HUDEP-2 (cell line): Measurements from ENCODE around the gene ZFAND3.
"Not testable (repeated sequence)": the region's sequence is repeated elsewhere in the genome, so short reads cannot be mapped to it uniquely, and the experiment has no call there.

Source experiments
- DNase-seq, 76 experiments: peaks; one replicate each; lab custom pipeline; 2025; ENCODE audit not compliant: unreplicated experiment in 76 of 76; lab: John Stamatoyannopoulos, UW

The ZFAND3 gene

DNA sequence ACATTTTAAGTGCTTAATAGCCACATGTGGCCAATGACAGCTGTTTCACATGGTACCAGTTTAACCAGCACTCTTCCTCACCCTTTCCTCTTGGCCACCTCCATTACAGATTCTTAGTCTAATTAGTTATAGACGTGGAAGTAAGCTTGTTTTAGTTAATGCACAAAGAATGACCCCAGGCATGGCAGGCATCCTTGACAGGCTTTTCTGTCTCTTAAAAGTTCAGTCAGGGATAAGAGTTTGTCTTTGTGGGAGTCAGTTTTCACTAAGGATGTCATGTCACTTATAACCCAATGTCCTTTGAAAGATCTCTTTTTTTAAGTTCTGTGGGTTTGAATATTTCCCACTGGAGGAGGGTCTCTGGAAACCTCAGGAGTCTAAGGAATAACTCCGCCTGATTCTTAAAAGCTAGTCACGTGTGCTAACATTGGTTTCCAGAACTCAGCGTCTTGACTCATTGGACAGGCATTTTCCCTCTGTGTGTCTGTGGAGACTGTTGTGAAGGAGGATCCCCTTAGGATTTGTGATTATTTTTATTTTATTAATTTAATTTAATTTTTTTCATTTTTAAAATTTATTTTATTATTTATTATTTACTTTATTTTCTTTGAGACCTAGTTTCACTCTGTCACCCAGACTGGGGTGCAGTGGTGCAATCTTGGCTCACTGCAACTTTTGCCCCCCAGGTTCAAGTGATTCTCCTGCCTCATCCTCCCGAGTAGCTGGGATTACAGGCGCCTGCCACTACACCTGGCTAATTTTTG is 171.4 kb downstream of the ZFAND3 start:
- DNase-seq: no peak

DNA sequence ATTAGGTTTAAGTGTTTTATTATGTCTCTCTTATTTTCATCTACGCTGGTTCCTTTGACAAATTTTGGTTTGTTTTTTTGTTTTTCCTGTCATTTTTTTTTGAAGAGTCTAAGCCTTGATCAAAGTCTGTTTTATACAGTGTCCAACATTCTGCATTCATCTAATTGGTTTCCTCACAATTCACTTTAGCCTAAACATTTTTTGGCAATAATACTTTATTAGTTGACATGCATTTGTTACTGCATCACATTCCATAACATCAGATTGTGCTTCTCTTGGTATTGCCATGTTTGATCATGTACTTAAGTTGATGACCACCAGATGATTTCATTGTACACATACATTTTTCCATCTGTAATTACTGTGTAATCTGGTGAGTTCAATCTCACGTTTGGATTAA is 173.2 kb downstream of the ZFAND3 start:
- DNase-seq: no peak

DNA sequence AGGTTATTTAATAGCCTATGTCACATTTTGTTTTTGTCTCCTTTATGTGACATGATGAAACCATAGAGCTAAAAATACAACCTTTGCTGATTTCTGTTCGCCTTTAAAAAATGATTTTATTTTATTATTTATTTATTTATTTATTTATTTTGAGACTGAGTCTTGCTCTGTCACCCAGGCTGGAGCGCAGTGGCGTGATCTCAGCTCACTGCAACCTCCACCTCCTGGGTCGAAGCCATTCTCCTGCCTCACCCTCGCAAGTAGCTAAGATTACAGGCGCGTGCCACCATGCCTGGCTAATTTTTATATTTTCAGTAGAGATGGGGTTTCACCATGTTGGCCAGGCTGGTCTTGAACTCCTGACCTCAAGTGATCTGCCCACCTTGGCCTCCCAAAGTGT is 173.7 kb downstream of the ZFAND3 start:
- DNase-seq: not testable (repeated sequence)

DNA sequence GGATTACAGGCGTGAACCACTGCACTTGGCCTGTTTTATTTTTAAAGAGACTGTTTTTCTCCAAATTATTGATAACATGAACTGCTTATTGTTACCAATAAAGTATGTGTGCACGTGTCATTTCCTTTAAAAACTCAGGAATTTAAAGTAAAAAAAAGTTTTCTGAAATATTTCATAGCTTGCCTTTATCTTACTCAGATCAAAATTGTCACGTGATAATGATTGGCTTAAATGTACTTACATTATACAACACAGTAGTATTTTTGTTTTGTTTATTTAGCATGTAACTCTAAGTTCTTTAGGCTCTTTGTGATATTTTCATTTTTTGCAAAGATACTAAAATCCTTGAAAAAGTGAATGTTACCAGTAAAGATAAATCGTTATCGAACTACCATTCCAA is 174.1 kb downstream of the ZFAND3 start:
- no peak for DNase-seq

DNA sequence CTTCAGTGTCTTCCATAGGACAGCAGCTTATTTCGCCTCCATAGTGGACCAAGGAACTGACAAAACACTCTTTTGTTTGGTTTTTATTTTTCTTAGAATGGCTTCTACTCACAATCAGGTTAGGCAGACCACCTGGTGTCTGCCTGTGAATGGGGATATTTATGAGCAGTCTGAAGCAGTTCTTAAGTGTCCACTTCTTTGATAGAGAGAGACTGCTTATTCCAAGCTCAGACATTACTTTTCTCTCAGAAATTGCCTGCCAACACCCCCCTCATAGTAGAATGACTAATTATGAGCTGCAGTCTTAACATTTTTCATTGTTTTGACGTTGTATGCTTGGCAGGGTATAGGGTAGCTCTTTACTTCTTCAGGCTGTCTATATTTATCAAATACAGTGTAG is 174.7 kb downstream of the ZFAND3 start:
- DNase-seq: no peak

DNA sequence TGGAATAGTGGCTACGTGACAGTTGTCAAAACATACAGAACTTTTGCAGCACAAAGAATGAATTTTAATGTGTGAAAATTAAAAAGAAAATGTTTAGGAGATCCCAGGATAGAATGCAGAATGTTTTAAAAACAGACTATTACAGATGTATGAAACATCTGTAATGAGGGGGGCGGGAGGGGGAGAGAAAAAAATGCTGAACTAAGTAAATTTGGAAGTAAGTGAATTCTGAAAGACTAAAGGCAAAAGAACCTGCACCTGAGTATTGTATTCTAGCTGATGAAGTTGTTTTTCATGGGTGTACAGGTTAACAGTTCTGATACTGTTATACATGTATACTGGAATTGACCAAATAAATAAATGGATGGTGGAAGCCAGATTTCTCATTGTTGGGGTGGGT is 178.8 kb downstream of the ZFAND3 start:
- no peak for DNase-seq

DNA sequence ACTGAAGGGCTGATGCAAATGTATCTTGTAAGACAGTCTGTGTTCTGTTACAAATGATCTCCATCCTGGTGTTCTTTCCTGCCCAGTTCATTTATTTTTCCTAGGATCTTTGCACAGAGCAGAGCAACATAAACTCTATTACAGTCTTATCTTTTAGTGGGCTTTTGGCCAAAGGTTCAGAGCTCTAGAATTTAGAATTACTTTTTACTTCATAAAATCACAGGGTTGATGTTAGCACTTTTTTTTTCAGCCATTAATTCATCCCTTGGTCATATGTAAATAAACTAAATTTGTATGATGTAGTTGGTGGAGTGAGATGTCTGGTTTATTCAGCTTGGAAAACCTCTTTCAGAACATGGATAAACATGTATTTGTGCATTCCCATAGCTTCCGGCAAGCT is 181.9 kb downstream of the ZFAND3 start:
- DNase-seq: no peak

DNA sequence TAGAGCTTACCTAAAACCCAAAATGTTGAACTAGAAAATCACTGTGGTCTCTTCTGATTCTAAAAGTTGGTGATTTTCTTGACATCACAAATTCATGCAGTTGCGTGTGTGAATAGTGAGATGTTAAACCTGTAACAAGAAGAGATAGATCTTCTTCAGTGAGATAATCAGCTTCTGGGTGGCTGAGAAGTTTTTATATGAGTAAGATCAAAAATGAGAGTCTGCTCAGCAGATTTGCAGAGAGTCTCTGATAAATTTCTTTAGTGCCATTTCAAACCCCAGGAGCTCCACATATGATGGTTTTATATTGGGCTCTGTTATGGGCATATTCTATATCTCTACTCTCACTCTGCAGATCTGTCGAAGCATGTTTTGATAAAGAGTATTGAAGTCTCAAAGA is 185.4 kb downstream of the ZFAND3 start:
- DNase-seq: no peak

DNA sequence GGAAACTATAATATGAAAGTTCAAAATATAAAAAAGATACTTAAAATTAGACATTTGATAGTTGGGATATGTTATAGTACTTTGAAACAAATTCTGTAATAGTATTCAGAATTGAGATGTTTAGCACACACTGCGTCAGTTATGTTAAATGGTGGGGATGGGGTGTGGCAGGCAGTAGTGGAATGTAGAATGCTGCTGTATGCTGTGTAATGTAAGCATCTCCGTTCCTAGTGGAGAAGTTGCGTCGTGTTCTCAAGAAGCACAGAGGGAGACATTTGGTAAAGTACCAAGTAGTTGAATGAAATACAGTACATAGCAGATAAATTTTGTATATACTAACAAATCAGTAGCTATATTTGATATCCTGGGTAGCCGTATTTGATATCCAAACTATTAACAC is 192.4 kb downstream of the ZFAND3 start:
- no peak for DNase-seq

DNA sequence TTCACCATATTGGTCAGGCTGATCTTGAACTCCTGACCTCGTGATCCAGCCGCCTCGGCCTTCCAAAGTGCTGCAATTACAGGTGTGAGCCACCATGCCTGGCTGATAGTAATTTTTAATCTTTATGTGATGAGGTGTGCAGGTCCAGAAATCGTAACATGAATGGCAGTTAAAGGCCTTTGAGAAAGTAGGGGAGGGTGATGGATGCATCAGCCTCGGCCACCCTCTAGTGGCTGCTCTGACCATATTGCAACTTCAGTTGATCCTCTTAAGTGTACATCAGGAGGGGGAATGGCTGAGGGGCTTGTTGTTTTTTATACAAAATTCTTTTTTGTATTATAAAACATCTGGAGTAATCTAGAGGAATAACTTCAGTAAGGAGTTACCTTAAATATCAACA is 193.0 kb downstream of the ZFAND3 start:
- DNase-seq: peak in 30 of 76 experiments; percentile 4 to 52 (median 24)

DNA sequence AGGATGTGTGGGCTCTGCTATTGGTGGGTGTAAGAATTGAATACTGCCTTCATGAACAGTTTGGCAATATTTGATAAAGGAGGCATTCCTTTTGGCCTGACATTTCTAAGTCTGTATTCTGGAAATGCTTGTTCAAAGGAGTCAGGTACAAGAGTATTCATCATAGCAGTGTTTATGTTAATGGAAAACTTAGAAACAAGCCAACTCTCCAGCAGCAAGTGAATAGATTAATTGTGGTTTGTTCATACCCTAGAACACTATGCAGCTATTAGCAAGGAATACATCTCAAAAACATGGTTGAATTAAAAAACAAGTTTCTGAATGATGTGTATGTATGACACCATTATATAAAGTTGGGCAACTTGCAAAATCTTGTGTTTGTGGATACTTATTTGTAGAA is 195.8 kb downstream of the ZFAND3 start:
- no peak for DNase-seq

DNA sequence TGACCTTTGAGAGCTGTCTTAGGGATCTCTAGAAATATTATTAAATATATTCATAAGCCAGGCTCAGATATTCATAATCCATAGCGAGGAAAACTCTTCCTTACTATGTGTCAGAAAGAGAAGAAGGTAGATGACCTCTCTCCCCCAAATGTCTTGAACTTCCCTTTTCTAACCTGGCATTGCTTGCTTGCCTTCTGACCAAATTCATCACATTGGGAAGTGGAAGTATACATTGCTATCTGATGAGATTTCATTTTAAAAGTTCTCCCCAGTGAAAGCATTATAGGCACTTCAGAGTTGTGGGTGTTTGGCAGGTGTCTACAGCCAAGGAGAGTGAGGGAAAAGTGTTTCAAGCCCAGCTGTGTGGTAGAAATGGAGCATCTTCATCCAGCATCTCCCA is 197.3 kb downstream of the ZFAND3 start:
- DNase-seq: no peak

DNA sequence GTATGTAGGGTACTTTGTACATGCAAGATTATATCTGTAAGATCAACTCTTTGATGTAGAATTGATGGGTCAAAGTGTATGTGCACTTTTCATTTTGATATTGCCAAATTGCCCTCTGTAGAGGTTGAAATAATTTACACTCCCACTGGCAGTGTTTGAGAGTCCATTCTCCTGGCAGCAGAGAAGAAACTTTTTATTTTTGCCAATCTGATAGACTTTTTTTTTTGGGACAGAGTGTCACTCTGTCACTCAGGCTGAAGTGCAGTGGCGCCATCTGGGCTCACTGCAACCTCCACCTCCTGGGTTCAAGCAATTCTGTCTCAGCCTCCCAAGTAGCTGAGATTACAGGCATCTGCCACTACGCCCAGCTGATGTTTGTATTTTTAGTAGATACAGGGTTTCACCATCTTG is 199.2 kb downstream of the ZFAND3 start:
- peak in 2 of 76 experiments; percentile 4 to 16 for DNase-seq

DNA sequence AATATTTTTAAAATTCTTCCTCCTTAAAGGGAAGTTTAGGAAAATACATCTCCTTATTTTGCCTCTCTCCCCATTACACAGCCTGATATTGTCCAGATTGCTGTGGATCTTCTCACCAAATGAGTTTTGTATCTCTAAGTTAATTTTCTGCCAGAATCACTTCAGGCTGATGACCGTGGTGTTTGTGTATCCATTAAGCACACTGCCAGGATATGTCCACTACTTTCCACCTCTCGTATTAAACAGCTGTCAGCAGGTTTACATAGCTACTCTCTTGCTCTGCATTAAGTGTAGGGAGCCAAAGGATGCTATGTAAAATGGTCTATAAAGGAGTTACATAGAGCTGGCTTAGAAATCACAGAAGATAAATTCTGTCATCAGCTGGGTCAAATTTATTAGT is 201.1 kb downstream of the ZFAND3 start:
- no peak for DNase-seq

DNA sequence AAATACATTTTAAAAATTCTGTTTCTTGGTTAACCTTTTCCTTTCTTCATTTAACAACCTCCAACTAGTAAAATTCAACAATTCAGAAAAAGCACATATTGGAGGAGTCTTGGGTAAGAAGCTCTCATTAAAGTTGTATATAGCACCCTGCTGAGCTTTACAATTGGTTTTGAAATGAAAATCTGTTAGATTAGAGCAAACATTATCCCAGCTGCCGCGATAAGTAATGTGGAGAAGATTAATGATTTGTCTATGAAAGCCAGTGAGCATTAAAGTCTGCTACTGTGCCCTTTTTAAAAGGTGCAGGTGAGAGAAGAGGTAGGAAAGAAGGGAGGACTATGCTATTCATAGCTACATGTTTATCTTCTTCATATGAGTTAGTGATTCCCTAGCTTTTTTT is 201.5 kb downstream of the ZFAND3 start:
- DNase-seq: no peak

DNA sequence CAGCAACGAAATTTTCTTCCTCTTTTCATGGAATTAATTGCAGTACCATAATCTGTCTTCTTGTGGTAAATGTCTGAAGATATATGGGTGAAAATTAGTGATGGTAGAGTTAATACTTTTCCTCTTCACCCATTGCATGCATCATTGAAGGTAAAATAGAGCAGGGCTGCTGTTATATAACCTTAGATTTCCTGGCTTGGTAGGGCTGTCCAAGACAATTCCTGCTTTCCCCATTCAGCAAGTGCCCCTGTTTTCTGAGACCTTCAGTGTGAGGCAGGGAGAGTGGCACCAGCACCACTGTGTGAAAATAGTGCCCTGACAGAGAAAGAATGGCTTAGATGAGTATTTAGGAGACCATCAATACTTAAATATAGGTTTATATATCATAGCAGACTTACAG is 202.0 kb downstream of the ZFAND3 start:
- no peak for DNase-seq

DNA sequence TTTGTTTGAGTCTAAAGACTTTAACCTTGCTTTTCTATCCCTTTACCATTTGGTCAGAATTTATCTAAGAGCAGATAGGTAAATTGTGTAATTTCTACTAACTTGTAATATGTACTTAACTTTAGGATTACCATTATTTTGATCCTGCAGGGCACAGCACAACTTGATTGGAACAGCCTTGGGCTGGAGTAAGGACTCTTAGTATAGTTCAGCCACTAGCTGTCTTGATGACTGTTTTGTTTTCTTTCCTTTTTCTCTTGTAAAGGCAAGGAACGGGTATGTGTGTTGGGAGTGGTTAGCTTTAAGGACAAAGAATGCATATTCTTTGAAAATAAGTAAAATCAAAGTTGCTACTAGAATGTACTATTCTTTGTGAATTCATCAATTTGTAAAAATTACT is 203.2 kb downstream of the ZFAND3 start:
- DNase-seq: no peak

DNA sequence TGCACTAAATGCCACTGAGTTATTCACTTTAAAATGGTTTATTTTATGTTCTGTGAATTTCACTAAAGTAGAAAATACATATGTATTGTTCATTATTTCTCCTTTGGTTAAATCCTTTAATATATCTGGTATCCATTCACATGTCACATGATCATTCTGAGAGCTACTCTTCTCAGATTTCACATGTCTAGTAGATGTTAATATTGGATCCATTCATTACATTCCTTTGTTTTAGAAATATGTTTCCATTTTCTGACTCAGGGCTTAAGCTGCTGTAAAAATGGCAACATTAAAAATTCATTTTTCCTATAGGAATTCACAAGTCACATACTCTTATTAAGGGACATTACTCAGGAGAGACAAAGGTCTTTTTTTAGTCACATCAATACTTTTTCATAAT is 205.4 kb downstream of the ZFAND3 start:
- DNase-seq: no peak

DNA sequence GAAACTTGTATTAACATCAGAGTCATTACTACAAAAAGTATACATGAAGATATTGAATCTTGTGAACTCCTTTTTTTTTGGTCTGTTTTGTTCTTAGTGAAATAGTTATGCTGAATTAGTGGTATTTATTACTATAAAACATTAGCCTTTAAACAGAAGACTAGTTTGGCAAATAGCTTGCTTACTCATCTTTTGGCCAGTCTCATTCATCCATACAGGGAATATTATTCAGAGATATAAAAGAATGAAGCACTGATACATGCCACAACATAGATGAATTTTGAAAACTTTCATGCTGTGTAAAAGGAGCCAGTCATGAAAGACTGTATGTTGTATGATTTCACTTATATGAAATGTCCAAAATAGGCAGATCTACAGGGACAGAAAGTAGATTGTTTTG is 205.9 kb downstream of the ZFAND3 start:
- DNase-seq: no peak

DNA sequence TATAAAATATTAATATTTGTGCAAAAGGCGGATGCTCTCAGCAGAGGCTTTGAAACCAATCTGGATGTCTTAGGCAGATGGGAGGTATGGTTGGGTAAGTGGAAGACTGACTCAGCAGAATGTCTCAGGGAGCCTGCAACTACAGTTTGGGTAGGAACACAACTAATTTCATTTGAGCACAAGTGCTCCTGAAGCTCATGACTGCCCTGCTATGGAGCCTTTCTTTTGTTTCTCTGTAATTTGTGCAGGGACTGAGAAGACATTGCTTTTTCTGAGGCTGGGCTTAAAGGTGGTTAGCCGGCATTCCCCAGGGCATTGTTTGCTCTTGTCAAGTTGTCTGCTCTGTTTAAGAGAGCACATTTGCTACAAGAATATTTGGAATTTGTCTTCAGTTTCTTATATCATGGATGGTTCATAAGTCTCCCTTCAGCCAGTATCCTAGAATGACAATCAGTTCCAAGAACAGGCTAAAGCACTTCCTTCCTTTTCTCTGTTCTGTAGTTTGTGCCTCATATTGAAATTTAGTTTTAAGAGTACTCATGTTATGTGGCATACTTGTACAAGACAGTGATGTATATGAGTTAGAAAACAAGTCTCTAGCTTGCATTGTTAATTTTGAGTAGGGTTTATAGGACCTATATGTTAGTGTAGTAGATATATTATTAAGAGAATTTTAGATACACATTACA is 208.3 kb downstream of the ZFAND3 start:
- DNase-seq: no peak

DNA sequence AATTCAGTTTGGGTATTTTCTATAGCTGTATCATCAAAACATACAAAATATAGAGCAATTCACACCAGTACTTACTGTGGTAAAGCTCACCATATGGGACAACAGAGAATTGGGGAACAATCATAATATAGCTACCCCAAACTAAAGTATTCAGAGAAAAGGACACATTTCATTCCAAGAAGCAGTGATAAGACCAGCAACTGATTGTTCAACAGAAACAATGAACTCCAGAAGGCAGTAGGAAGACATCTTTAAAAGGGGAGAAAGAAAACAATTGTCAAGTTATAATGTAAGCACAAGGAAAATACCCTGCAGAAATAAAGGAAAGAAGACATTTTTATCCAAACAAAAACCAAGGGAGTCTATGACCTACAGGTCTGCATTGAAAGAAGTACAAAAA is 210.9 kb downstream of the ZFAND3 start:
- DNase-seq: no peak

DNA sequence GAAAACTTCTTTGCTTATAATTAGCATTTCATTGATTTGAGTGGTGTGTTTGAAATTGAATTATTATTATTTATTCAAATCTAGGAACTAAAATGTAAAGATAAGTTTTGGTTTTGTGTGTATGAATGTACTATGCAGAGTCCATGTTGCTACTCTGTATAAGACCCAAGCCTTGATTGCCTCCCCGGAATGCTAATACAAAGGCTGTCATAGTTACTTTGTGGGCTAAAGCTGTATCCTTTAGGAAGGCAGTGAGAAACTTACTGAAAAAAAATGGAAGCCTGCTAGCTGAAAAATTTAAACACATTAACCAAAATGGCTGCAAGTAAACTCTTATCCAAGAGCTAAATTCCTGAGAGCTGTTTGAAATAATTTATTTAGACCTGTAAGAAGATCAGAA is 213.3 kb downstream of the ZFAND3 start:
- DNase-seq: no peak
